ENCODE data around the gene METRNL.
A peak's percentile ranks its signal among the peaks of the same experiment; 100 is the strongest.

Gene METRNL

DNA sequence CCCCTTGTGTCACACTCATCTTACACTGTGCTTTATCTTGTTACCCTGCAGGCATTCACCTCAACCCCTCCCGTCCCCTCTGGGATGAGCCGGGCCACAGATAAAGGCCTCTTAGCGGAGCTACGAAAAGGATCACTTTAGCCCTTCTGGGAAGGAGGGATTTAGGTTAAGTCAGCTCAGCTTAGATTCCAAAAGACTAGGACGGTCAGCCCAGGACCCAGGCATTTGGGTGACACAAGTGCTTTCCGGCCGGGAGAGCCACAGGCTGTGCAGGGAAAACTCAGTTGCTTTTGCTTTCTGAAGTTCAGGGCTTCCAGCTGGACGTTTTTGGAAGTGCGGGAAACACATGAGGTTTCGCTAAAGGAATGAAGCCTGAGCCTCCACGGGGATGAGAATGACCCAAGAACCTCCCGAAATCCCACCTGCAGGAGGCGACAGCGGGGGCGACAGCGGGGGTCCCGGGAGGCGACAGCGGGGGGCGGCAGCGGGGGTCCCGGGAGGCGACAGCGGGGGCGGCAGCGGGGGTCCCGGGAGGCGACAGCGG is 11.6 kb upstream of the METRNL start:
- DNase-seq = no peak

DNA sequence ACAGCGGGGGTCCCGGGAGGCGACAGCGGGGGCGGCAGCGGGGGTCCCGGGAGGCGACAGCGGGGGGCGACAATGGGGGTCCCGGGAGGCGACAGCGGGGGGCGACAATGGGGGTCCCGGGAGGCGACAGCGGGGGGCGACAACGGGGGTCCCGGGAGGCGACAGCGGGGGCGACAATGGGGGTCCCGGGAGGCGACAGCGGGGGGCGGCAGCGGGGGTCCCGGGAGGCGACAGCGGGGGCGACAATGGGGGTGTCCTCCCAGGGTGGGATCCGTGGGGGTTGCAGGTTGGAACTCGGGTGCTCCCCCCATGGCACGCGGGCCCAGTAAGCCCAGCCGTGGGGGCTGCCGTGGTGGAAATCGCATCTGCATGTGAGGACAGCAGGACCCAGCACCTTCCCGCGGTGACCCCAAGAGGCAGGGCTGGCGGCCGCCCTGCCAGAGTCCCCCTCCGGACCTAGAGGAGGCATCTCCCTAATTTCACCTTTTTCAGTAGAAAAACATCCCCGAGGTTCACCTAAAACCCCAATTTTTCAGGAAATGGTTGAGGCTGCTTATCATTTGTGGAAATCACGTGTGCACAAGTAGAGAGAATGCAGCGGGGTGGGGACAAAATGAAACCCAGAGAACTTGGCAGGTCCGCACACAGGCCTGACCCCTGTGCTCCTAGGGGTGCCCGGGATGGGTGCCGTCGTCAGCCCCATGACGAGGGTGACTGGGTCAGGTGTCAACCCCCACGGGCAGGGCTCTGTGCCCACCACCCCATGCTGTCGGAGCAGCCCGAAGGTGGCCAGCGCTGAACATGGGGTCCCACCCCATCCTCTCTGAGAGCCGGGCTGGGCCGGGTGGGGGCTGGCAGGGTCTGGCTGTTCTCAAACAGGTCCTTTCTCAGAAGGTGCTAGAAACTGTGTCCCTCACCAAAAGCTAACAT is 10.5 kb upstream of the METRNL start:
- DNase-seq = no peak

DNA sequence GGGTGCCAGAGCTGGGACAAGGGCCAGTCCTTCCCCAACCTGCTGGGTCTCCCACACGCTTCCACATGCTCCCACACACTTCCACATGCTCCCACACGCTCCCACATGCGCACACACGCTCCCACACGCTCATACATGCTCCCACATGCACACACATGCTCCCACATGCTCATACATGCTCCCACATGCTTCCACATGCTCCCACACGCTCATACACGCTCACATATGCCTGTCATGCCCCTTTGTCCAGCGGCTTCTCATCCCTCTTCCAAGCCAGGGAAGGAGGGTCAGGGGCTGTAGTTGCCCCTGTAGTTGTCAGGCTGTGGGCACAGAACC is 9.9 kb upstream of the METRNL start:
- DNase-seq = no peak

GRCh38 chr17:83069931-83070742 is 9.3 kb upstream of the METRNL start:
- DNase-seq = no peak

GRCh38 chr17:83070800-83071341 is 8.5 kb upstream of the METRNL start:
- DNase-seq = no peak

- no peak for DNase-seq
Observed at GRCh38 chr17:83071365-83071764, 8.0 kb upstream of the METRNL start.

DNA sequence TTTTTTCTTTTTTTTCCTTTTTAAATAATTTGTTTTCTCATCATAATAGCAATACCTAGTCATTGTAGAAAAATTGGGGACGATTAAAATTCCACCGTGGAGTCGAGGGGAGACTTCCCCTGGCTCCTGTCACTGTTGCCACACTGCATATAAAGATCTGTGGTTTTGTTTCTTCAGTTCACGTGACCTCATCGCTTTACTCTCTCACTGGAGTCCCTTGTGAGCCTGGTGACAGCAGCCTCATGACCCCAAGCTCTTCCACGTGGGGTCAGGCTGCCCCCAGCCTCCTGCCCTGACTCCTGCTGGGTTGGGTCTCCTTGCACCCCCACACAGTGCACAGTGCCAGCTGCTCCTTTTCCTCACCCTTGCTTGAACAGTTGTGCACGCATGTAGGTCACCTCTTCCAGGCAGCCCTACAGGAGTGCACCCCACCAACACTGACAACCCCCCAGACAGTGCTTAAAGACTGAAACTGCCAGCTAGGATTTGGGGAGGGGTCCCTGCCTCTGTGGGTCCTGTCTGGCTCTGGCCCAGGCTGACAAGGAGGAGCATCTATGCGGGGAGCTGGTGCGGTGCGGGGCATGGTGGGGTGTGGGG is 7.3 kb upstream of the METRNL start:
- DNase-seq = no peak

GRCh38 chr17:83072600-83073358 is 6.6 kb upstream of the METRNL start:
- DNase-seq = no peak

DNA sequence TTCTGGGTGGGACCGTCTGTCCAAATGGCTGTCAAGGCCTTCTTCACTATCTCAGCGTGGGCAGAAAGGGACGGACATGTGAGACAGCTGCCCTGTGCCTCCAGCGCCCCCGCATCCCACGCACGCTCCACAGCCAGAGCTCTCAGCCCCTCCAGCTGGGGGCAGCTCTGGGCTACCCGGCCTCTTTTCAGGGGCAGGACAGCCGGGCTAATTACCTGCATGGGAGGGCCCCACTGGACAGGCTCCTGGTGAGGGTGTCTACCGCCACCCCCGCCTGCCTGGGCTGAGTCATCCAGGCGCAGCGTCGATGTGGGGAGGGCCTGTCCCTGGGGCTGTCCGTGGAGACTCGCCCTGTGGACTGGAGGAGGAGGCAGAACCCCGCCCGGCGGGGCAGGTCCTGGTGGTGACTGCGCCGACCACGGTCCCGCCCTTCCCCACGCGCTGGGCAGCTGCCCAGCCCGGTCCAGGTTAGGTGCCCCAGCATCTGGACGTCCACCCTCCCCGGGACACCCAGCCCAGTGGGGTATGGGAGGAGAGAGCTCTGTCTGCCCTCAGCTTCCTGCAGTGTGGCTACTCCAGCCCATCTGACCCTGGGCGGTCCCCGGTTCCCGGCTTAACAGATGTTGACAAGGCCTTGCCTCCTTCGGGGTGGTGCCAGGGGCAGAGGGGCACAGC is 5.9 kb upstream of the METRNL start:
- no peak for DNase-seq

DNA sequence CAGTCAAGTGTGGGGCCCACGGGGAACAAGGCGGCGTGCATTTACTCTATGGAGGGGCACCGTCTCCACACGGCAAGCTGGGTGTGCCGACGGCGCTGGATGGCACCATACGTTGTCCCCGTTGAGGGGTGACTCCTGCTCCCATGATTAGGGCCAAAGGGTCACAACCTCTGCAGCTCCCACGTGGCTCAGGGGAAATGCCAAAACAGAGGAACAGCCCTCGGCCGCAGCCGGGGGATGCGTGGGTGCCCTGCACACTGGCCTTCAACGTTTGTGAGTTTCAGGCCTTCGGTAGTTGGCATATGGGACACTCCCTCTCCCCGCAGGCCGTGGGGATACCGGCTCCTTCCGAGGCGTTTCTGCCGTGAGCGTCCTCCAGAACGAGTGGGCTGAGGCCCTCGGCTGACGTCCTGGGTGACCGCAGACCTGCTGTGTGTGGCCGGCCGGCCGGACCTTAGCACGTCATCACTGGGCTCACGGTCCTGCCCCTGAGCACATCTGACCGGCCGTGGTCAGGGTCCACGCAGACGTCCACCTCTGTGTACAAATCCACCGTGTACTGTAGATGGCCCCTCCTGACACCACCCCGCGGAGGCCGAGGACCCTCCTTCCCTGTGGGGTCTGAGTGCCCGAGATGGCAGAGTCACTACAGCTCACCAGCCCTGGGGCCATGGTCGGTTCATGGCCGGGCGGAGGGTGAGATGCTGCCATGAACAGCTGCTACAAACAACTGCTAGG is 4.8 kb upstream of the METRNL start:
- no peak for DNase-seq

DNA sequence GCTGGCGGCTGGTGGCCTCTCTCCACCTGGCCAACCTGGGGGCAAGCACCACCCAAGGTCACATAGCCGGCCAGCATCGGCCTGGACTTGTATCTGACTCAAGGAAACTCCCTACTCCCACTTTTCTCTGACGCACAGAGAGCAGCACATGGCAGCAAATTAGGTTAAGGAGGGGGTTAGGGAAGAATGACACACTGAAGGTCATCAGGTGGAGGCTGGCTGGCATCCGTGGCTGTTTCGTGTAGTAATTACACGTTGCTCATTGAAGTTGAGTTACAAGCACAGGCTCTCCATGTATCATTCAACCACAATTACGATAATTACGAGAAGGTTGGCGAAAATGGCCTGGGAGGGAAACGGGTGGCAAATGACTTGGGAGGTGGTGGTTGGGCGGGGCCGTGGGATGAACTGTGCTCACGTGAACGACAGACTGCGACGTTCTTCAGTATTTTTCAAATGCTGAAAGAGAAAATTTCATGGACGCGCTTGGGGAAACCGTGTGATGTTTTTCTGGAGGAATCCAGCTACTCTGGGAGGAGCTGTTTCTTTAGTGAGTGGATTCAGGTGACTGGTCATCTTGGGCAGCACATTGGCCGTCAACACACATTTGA is 4.0 kb upstream of the METRNL start:
- no peak for DNase-seq

GRCh38 chr17:83076938-83077337 is 2.5 kb upstream of the METRNL start:
- DNase-seq = no peak

DNA sequence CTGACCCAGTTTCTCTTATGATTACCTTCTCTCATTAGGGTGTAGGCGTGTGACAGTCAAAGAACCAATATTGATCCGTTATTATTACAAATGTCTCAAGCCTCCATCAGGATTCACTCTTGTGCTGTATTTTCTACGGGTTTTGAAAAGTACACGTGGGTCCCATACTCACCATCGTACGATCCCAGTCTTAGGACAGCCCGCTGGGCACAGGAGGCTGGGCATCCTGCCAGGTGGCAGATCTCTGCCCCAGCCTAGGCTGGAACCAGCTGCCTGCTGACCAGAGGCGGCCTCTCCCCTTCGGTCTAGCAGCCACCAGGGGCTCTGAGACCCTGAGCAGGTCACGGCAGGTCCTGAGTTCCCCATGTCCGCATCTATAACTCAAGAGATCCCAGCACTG is 2.0 kb upstream of the METRNL start:
- DNase-seq = no peak

DNA sequence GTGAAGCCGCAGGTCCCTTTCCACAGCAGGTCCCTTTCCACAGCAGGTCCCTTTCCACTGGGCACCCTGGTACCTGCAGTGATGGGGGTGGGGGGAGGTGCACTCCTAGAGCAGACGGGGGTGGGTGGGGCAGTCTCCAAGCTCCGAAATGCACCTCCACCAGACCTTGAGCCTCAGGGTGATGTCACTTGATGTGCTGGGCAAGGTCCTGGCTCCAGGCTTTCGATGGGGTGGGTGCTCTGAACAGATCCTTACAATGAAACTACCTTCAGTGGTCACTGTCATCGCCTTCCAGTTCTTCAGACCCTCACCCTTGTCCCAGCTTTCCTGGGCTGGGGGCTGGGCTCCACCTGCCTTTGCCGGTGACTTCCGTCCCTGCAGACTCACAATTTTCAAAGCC is 1.5 kb upstream of the METRNL start:
- DNase-seq = no peak

- DNase-seq = no peak
Observed at GRCh38 chr17:83078378-83079351, 744 bp upstream of the METRNL start.

DNA sequence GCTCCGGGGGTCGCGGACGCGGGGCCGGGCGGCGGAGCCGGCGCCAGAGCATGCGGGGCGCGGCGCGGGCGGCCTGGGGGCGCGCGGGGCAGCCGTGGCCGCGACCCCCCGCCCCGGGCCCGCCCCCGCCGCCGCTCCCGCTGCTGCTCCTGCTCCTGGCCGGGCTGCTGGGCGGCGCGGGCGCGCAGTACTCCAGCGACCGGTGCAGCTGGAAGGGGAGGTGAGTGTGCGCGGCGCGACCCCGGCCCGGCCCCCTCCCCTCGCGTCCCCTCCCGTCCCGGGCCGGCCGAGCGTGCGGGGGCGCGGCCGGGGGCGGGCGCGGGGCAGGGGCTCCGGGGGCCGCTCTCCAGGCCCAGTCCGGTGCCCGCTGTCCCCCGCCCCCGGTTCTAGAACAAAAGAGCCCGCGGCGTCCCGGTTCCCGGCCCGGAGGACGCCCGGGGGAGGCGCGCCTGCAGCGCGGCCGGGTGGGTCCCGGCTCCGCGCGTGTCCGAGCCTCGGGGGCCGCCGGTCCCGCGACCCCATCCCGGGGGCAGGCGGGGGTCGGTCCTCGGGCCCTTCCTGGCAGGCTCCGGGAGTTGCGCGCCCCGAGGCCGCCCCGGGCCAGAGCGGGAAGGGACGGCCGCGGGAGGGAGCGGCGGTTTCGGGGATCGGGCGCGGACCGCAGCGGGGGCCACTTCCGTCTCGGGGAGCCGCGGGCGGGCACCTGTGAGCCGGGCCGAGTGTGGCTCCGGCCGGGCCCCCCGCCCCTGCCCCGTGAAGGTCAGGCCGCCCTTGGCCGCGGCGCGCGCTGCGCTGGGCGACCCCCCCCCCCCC is 563 bp downstream of the METRNL start:
- DNase-seq = no peak

- DNase-seq = no peak
Observed at GRCh38 chr17:83080579-83080857, 1.1 kb downstream of the METRNL start.

DNA sequence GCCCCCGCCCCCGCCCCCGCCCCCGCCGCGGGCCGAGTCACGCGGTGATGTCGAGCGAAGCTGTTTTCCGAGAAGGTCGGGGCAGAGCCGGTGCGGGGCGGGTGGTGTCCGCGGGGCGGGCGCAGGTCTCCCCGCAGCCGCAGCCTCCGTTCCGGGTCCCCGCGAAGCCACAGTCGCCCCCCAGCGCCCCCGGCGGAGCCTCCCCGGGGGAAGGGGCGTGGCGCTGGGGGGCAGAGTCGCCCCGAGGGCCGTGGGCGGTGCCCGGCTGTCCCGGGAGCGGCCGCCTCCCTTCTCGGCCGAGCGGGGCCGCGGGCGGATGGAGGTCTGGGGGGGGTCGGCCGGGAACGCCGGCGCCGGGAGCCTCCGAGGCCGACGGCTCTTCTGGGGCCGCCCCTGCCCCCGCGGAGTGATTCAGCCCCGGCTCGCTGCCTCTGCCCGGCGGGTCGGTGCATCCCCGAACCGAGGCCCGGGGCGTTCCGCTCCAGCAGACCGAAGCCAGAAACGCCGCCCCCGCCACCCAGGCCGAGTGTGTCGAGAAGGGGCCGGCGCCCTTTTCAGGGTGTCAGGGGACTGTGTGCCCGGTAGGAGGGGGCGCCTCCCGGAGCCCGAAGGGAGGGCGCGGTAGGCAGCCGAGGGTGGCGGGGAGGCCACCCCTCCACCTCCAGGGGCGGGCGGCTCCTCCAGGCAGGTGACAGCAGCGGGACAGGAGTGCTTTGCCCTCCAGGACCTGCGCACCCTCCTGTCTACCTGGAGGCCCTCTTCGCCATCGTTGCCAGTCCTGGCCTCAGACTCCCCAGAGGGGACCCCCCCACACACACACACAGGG is 1.7 kb downstream of the METRNL start:
- peak; percentile 34 for DNase-seq

Measured in activated gamma-delta T cell treated with Interleukin-2 at 50 U/mL for 16 hours (primary cell).